ENCODE data around the gene TIAM1. TPM values are rescaled to one million over a fixed set of nuclear protein-coding genes. Genes with fewer than 3 reads are reported as not detected.

Gene TIAM1
- total and polyA plus RNA-seq, 2 of the 8 experiments (the other 6 are each of a cell fraction or from before 2014, with no cell fraction given), result 10.1 to 30.7 TPM

- Histone ChIP-seq H3K9ac (replicated peaks in 1 of 4; ENCODE audit: extremely low read depth in 1 of 4, low read depth in 3 of 4, low read length in 3 of 4) (no peak overlapping the region), H3K36me3 (ENCODE audit: control insufficient read depth in 2 of 4, insufficient read depth in 4 of 4, low read length in 3 of 4) (no peaks in the 10 kb centered on the region), H3K14ac (ENCODE audit: insufficient read length) (no peak overlapping the region), H2AFZ (ENCODE audit: low read length) (no peak overlapping the region), H3K27ac (ENCODE audit: low read depth, low read length) (no peak overlapping the region), H3K9me3 (ENCODE audit: insufficient read depth in 2 of 2, low read depth in 1 of 2, low read length in 1 of 2) (no peaks in the 10 kb centered on the region), H3K79me2 (ENCODE audit: control insufficient read depth in 1 of 2, insufficient read depth in 2 of 2, low read length in 2 of 2) (no peaks in the 10 kb centered on the region), H2BK12ac (ENCODE audit: low read depth, low read length) (no peak overlapping the region), H3K23ac (ENCODE audit: insufficient read length) (no peak overlapping the region), H2BK15ac (ENCODE audit: low read length) (no peak overlapping the region), H3K18ac (ENCODE audit: extremely low read depth, low read length) (no peak overlapping the region), H4K91ac (replicated peaks; ENCODE audit: insufficient read length, low read length) (no peak overlapping the region), H3K4me2 (ENCODE audit: insufficient read depth in 1 of 2, low read depth in 2 of 2, low read length in 2 of 2) (no peak overlapping the region), H4K8ac (ENCODE audit: extremely low read depth, insufficient read depth, low read length) (no peak overlapping the region), H4K20me1 (replicated peaks in 1 of 2; ENCODE audit: control insufficient read depth in 1 of 2, insufficient read depth in 2 of 2, low read length in 2 of 2) (no peaks in the 10 kb centered on the region), H3K23me2 (ENCODE audit: low read depth, low read length) (0 out of 2 replicates have a peak, but pooled peaks cover 3% of the 10 kb centered on the region), H2BK20ac (ENCODE audit: low read length) (no peak overlapping the region), H3K79me1 (ENCODE audit: low read depth, low read length) (no peaks in the 10 kb centered on the region; the same call in 1 of the 2 replicates), H3K27me3 (replicated peaks in 1 of 4; ENCODE audit: control insufficient read depth in 3 of 4, extremely low read depth in 1 of 4, insufficient read depth in 3 of 4, low read length in 3 of 4) (no peaks in the 10 kb centered on the region), H2BK120ac (replicated peaks; ENCODE audit: low read depth, low read length) (no peak overlapping the region), H3K56ac (replicated peaks; ENCODE audit: insufficient read length, low read depth, low read length) (no peak overlapping the region), H2AK5ac (ENCODE audit: low read depth, low read length) (no peak overlapping the region), H3K4ac (replicated peaks; ENCODE audit: insufficient read length, low read depth, low read length) (no peak overlapping the region), H4K5ac (ENCODE audit: insufficient read length, low read depth, low read length) (no peak overlapping the region), H2BK5ac (ENCODE audit: low read depth, low read length) (no peak overlapping the region), H3K4me3 (ENCODE audit: extremely low read depth in 1 of 4, insufficient read depth in 2 of 4, low read depth in 3 of 4, low read length in 4 of 4) (no peak overlapping the region), H3K4me1 (replicated peaks in 1 of 4; ENCODE audit: control insufficient read depth in 3 of 4, insufficient read depth in 4 of 4, low read length in 3 of 4) (peaks cover 0 to 3% (median 0%) of the 10 kb centered on the region in 4 experiments; a peak in 1 of 7 replicates)
- FAIRE-seq (no peak), DNase-seq (ENCODE audit: low read depth in 1 of 2, low spot score in 2 of 2) (no peak)
- POLR2A ChIA-PET (ENCODE audit: partially characterized antibody), result no interaction called here
- CTCF ChIA-PET (ENCODE audit: partially characterized antibody), result interaction anchor here (0.7 to 2.2 kb wide), 6 partner anchors 16 to 171 kb away, joined by 3 to 6 read pairs (median 3); partner anchors contain the start of gene TIAM1
- WGBS, 2 experiments (ENCODE audit: extremely low coverage in 1 of 2, insufficient coverage in 1 of 2, insufficient read length in 1 of 2, insufficient replicate concordance in 2 of 2, low coverage in 1 of 2, low lambda C conversion rate in 2 of 2, missing lambda C conversion rate in 1 of 2), result 83% methylated on average over 1 of the region's 1 CpG; no CpG with 5 or more reads in 1 of the 2 experiments
- TF ChIP-seq CBX5 (IDR thresholded peaks at IDR 0.05; ENCODE audit: low read depth, low read length), result no peak
- no peak for TF ChIP-seq EZH2 (IDR thresholded peaks at IDR 0.05; ENCODE audit: low read depth, low read length, severe bottlenecking)
- TF ChIP-seq BRCA1 (IDR thresholded peaks at IDR 0.05; ENCODE audit: low read depth, low read length), result no peak
- no peak for TF ChIP-seq RBBP5 (IDR thresholded peaks at IDR 0.05; ENCODE audit: borderline replicate concordance, low read depth, low read length)
- TF ChIP-seq TBP (IDR thresholded peaks at IDR 0.05; ENCODE audit: low read depth, low read length), result no peak
- TF ChIP-seq JUND (IDR thresholded peaks at IDR 0.05; ENCODE audit: low read length), result no peak
- TF ChIP-seq CBX8 (IDR thresholded peaks at IDR 0.05; ENCODE audit: borderline replicate concordance, low read depth, low read length), result no peak
- no peak for TF ChIP-seq GTF2F1 (IDR thresholded peaks at IDR 0.05; ENCODE audit: borderline replicate concordance, low read depth, low read length)
- TF ChIP-seq GABPA (IDR thresholded peaks at IDR 0.05; ENCODE audit: borderline replicate concordance, insufficient read depth, low read length), result no peak
Measured at GRCh38 chr21:31363720-31364119, 19.7 kb upstream of the TIAM1 start.
